Measurements from ENCODE around the gene GIMAP2. TPM values are rescaled to one million over a fixed set of nuclear protein-coding genes. Genes with fewer than 3 reads are reported as not detected.
"Not testable (repeated sequence)": the region's sequence is repeated elsewhere in the genome, so short reads cannot be mapped to it uniquely, and the experiment has no call there.

Gene GIMAP2
- total and polyA plus RNA-seq, 2 experiments from 2014 or later = 0.13 TPM; not detected in 1

- in situ Hi-C loops (cut with MboI) = no loop called here
- no peaks in the 10 kb centered on the region for H3K4me1 ChIP-seq (ENCODE audit: insufficient read depth)
Observed at GRCh38 chr7:150657526-150657925, 28.0 kb upstream of the GIMAP2 start.

GRCh38 chr7:150660939-150661613 lies 24.4 kb upstream of the GIMAP2 start:
- H3K9me3 ChIP-seq (ENCODE audit: low read depth) = no peaks in the 10 kb centered on the region
- H3K4me3 ChIP-seq = no peak overlapping the region
- no peaks in the 10 kb centered on the region for H3K4me1 ChIP-seq (ENCODE audit: insufficient read depth)
- no peak for TF ChIP-seq EZH2phosphoT487 (IDR thresholded peaks at IDR 0.05; ENCODE audit: insufficient read depth, low read depth)
- TF ChIP-seq EZH2 (IDR thresholded peaks at IDR 0.05; ENCODE audit: insufficient read depth, poor library complexity, severe bottlenecking) = no peak
- no peaks in the 10 kb centered on the region for H3F3A ChIP-seq (ENCODE audit: insufficient read depth)
- H3K27ac ChIP-seq = no peak overlapping the region
- H4K20me1 ChIP-seq (ENCODE audit: insufficient read depth) = no peaks in the 10 kb centered on the region
- no peaks in the 10 kb centered on the region for H3K27me3 ChIP-seq (replicated peaks; ENCODE audit: insufficient read depth)
- no peaks in the 10 kb centered on the region for H3K79me2 ChIP-seq (ENCODE audit: insufficient read depth)
- no peak overlapping the region for H3K9ac ChIP-seq
- H3K9me2 ChIP-seq (ENCODE audit: insufficient read depth) = no peaks in the 10 kb centered on the region
- no peak overlapping the region for H3K4me2 ChIP-seq (ENCODE audit: unreplicated experiment)
- 24 to 32% methylated on average over 4 of the region's 4 CpGs for WGBS, 2 experiments (ENCODE audit: low coverage in 1 of 2, low lambda C conversion rate in 2 of 2, missing lambda C conversion rate in 2 of 2)
- no peaks in the 10 kb centered on the region for H3K36me3 ChIP-seq (ENCODE audit: low read depth)
- no peak overlapping the region for H2AFZ ChIP-seq
- in situ Hi-C loops (cut with MboI) = no loop called here
- no peak for DNase-seq

More at GRCh38 chr7:150657526-150657925, 28.0 kb upstream of the GIMAP2 start:
- Histone ChIP-seq H3K4me2 (ENCODE audit: unreplicated experiment) (no peak overlapping the region), H3K36me3 (ENCODE audit: low read depth) (no peaks in the 10 kb centered on the region), H3K27me3 (replicated peaks; ENCODE audit: insufficient read depth) (no peaks in the 10 kb centered on the region), H3K79me2 (ENCODE audit: insufficient read depth) (no peaks in the 10 kb centered on the region), H3K9me2 (ENCODE audit: insufficient read depth) (no peaks in the 10 kb centered on the region), H3K9me3 (ENCODE audit: low read depth) (no peaks in the 10 kb centered on the region), H3K27ac (no peak overlapping the region), H4K20me1 (ENCODE audit: insufficient read depth) (no peaks in the 10 kb centered on the region), H2AFZ (no peak overlapping the region), H3K9ac (no peak overlapping the region), H3K4me3 (no peak overlapping the region), H3F3A (ENCODE audit: insufficient read depth) (no peaks in the 10 kb centered on the region)
- DNase-seq = no peak
- TF ChIP-seq EZH2phosphoT487 (IDR thresholded peaks at IDR 0.05; ENCODE audit: insufficient read depth, low read depth) (no peak), EZH2 (IDR thresholded peaks at IDR 0.05; ENCODE audit: insufficient read depth, poor library complexity, severe bottlenecking) (no peak)
- 17 to 18% methylated on average over 3 of the region's 3 CpGs for WGBS, 2 experiments (ENCODE audit: low coverage in 1 of 2, low lambda C conversion rate in 2 of 2, missing lambda C conversion rate in 2 of 2)

GRCh38 chr7:150662821-150663220 lies 22.7 kb upstream of the GIMAP2 start:
- in situ Hi-C loops (cut with MboI); H3K36me3 ChIP-seq (ENCODE audit: low read depth): not testable (repeated sequence)

DNA sequence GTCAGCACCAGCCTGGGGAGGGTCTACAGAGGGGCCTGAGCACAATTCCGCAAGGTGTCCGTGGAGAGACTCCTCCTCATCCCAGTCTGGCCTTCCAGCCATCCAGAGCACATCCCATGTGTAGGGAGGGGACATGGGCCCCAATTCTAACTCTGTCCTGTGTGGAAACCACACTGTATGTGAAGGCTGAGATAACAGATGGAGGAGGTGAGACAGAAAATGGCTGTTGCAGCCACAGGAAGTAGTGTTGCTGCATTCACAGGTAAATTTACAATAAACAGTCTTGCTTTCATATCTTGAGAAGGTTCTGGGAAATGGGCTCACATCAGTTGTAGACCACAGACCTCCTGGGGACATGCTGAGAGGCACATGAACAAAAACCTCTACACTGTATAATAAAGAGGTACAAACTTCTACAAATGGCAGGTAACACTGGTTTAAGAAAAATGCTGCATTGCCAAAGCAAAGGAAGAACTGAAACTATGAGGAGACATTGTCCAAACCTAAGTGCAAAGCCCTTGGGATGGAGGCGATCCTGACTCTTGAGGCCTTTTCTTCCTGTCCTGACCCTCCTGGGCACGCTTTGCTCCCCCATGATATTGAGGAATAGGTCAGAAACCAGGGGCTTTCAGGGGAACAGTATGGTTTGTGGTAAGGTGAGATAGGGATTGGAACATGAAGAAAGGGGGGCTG lies 21.6 kb upstream of the GIMAP2 start:
- Histone ChIP-seq H3K9me2 (ENCODE audit: insufficient read depth) (no peaks in the 10 kb centered on the region), H3K36me3 (ENCODE audit: low read depth) (no peaks in the 10 kb centered on the region), H3K79me2 (ENCODE audit: insufficient read depth) (no peaks in the 10 kb centered on the region), H3F3A (ENCODE audit: insufficient read depth) (no peaks in the 10 kb centered on the region), H3K4me2 (ENCODE audit: unreplicated experiment) (no peak overlapping the region), H3K9me3 (ENCODE audit: low read depth) (no peaks in the 10 kb centered on the region), H3K27me3 (replicated peaks; ENCODE audit: insufficient read depth) (no peaks in the 10 kb centered on the region), H4K20me1 (ENCODE audit: insufficient read depth) (no peaks in the 10 kb centered on the region), H3K4me3 (no peak overlapping the region), H3K4me1 (ENCODE audit: insufficient read depth) (no peaks in the 10 kb centered on the region), H2AFZ (no peak overlapping the region), H3K9ac (no peak overlapping the region), H3K27ac (no peak overlapping the region)
- DNase-seq = no peak
- TF ChIP-seq EZH2phosphoT487 (IDR thresholded peaks at IDR 0.05; ENCODE audit: insufficient read depth, low read depth) (no peak), EZH2 (IDR thresholded peaks at IDR 0.05; ENCODE audit: insufficient read depth, poor library complexity, severe bottlenecking) (no peak)
- in situ Hi-C loops (cut with MboI) = no loop called here
- 16 to 21% methylated on average over 4 of the region's 4 CpGs for WGBS, 2 experiments (ENCODE audit: low coverage in 1 of 2, low lambda C conversion rate in 2 of 2, missing lambda C conversion rate in 2 of 2)

More at GRCh38 chr7:150662821-150663220, 22.7 kb upstream of the GIMAP2 start:
- not testable (repeated sequence) for H3K9me3 ChIP-seq (ENCODE audit: low read depth); H3K9me2 ChIP-seq (ENCODE audit: insufficient read depth); H3K79me2 ChIP-seq (ENCODE audit: insufficient read depth); H3K4me2 ChIP-seq (ENCODE audit: unreplicated experiment); H4K20me1 ChIP-seq (ENCODE audit: insufficient read depth); H3K4me1 ChIP-seq (ENCODE audit: insufficient read depth); H3K27me3 ChIP-seq (replicated peaks; ENCODE audit: insufficient read depth); DNase-seq; H3F3A ChIP-seq (ENCODE audit: insufficient read depth); H3K9ac ChIP-seq; H2AFZ ChIP-seq; H3K4me3 ChIP-seq; H3K27ac ChIP-seq

All from GM23248 (cell line).